ENCODE data around the gene LY6G6F. TPM values are rescaled to one million over a fixed set of nuclear protein-coding genes. Genes with fewer than 3 reads are reported as not detected.

LY6G6F gene
- not detected in 2 replicates for total RNA-seq

GRCh38 chr6:31706599-31706998, at the start of gene LY6G6F:
Gene LY6G6F (plus strand): TSS chr6:31706866. CDS start chr6:31706907, 41 bp downstream.

GRCh38 chr6:31660381-31661261, 46.0 kb upstream of the LY6G6F start, which contains the start of gene C6orf47:
Gene C6orf47 (minus strand): TSS chr6:31660778. CDS start chr6:31659947, 831 bp downstream.

GRCh38 chr6:31664790-31665500, 41.7 kb upstream of the LY6G6F start, which contains the start of gene GPANK1:
Gene GPANK1 (minus strand): TSS chr6:31664997. CDS start chr6:31664478, 519 bp downstream.

DNA sequence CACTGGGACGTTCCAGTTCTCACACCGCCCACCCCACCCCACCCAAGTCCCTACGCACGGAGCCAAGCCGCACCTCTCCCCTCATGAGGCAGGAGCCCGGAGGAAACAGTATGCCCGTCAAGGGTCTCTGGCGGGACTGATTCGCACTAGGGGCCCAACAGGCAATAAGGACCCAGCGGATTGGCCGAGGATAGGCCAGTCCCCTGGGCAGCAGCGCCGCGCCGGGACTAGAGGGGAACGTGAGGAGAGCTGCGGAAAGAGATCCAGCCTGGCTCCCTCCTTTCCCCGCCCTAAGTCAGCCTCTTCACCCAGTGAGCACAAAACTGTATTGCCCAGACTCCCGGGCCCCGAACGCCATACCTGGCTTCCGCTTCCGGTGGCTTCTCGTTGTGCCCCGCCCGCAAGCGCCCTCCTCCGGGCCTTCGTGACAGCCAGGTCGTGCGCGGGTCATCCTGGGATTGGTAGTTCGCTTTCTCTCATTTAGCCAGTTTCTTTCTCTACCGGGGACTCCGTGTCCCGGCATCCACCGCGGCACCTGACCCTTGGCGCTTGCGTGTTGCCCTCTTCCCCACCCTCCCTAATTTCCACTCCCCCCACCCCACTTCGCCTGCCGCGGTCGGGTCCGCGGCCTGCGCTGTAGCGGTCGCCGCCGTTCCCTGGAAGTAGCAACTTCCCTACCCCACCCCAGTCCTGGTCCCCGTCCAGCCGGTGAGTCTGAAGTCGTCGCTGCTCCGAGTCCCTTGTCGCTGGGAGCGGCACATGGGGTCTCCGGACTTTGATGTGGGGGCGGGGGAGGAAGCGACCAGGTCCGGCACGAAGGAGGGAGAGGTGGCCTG, 40.9 kb upstream of the LY6G6F start, which contains the start of gene CSNK2B:
CSNK2B (plus strand) TSS at position 580 of the 836 bp plus-strand sequence. CDS start 752 bp downstream, outside the sequence.

GRCh38 chr6:31669676-31670075, 37.0 kb upstream of the LY6G6F start, which contains the start of gene LY6G5B:
Gene LY6G5B (plus strand): TSS chr6:31669976. CDS start chr6:31670951, 975 bp downstream.

GRCh38 chr6:31680226-31681134, 26.2 kb upstream of the LY6G6F start, which contains the start of gene LY6G5C:
Gene LY6G5C (minus strand): TSS chr6:31681067. CDS start chr6:31680373, 694 bp downstream.

DNA sequence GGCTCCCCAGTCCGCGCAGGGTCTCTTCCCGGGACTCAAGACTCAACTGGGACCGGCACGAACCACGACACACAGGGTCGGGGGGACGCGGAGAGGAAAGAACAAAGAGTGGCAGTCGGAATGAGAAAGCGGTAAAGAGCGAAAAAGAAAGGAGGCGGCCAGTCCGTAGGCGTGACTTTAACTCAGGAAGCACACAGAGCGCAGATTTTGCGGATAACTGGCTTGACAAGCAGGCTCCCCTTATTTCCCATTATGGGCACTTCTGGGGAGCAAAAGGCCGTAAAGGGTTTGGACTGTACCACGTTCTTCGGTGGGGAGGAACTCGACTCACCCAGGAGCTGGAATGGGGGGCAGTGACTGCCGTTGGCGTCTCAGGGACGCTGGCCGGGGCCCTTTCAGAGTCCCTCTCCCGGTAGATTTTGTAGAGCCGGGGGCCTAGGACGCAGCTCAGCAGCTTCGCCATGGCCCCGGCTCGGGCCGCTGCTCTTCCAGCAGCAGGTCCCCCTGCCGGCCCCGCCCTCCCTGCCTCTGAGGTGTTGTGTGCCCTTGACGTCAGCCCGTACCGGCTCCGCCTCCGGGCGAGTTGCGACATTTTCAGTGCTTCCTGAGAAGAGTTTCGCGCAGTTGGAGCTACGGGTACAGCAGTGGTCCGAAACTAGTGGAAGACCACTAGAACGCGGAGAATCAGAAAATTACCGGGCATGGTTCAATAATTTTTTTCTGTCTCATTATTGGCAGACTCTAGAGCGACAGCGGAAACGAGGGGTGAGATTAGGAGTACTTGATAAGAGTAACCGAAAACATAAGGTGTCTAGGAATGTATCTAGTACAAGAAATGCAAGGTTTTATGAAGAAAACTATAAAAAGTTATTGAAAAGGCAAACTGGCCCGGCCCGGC, 3.6 kb upstream of the LY6G6F start, which contains the start of gene ABHD16A:
ABHD16A (minus strand) TSS at position 506 of the 898 bp plus-strand sequence; CDS start at position 463, 43 bp downstream.

DNA sequence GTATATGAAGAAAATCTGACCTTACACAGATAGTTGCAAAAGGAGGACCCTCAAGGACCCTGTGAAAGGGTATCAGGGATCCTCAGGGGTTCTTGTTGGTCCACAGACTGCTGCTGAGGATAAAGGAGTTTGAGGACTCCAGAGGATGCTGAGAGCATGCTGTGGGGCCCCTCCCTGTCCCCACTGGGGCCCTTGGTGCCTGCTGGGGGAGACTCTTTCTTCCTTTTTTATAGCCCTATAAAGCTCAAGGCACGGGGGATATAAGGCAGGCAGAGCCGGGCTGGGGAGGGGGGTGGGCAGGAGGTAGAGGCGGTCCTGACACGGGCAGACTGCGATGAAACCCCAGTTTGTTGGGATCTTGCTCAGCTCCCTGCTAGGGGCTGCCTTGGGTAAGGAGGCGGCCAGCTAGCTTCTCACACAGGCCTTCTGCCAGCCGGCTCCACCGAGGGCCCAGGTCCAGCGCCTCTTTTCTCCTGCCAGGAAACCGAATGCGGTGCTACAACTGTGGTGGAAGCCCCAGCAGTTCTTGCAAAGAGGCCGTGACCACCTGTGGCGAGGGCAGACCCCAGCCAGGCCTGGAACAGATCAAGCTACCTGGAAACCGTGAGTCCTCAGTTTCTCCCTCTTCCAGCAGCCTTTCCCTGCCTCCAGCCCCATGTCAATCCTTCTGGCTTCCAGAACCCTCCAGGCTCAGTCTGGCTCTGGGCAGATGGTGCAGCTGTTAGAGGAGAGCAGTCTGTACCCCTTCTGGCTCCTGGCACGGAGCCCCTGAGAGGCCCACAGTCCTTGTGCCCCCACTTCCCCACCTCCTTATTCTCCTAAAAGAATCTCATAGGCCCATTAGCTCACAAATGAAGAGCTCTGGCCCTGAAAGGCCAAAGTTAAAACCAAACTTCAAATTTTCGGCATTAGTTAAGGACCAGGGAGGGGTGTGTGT, 8.6 kb downstream of the LY6G6F start, which contains the start of gene LY6G6D:
LY6G6D (plus strand) TSS at position 327 of the 937 bp plus-strand sequence; CDS start at position 335, 8 bp downstream.

DNA sequence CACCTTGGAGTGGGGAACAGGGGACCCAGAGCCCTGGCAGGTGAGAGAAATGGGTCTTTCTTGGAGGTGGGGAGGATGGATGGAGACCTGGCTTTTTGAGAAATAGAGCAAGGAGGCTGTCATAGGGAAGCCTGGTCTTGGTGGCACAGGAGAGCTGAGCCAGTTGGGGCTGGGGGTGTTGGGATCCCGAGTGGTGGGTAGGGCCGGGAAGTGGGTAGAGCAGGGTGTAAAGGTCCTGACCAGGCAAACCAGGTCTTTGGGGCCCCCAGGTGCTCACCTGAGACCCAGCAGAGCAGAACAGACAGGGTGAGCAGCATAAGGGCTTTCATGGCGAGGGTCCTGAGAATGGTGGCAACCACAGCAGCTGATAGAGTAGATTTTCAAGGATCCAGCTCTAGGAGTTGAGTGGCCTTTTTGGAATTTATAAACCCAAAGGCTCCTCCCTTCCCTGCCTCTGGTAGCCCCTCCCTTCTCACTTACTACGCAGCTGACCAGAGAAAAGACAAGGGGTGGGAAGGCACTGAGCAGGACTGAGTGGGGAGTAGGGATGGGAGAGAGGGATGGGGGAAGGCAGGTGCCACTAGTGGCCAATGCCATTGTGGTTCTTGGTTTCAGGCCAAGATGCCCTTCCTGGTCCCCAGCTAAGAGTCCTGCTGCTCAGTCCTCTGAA, 14.8 kb downstream of the LY6G6F start, which contains the start of gene LY6G6C:
LY6G6C (minus strand) TSS at position 396 of the 670 bp plus-strand sequence; CDS start at position 329, 67 bp downstream.

DNA sequence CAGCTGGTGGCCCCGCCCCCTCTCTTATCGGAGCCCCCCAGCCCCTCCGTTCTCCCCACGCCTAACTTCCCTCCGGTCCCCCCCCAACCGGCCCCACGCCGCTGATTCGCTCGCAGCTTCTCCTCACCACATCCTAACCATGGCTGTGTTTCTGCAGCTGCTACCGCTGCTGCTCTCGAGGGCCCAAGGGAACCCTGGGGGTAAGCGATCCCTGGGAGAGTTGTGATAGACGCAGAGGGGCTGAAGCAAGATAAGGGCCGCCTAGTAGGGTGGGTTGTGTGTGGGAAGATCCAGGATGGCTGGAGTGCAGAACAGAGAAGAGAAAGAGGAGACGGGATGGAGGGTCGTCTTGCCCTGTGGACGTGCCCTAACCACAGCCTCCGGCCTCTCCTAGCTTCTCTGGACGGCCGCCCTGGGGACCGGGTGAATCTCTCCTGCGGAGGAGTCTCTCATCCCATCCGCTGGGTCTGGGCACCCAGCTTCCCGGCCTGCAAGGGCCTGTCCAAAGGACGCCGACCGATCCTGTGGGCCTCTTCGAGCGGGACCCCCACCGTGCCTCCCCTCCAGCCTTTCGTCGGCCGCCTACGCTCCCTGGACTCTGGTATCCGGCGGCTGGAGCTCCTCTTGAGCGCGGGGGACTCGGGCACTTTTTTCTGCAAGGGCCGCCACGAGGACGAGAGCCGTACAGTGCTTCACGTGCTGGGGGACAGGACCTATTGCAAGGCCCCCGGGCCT, 16.7 kb downstream of the LY6G6F start, which contains the start of gene MPIG6B:
MPIG6B (plus strand) TSS at position 129 of the 735 bp plus-strand sequence; CDS start at position 140, 11 bp downstream.

DNA sequence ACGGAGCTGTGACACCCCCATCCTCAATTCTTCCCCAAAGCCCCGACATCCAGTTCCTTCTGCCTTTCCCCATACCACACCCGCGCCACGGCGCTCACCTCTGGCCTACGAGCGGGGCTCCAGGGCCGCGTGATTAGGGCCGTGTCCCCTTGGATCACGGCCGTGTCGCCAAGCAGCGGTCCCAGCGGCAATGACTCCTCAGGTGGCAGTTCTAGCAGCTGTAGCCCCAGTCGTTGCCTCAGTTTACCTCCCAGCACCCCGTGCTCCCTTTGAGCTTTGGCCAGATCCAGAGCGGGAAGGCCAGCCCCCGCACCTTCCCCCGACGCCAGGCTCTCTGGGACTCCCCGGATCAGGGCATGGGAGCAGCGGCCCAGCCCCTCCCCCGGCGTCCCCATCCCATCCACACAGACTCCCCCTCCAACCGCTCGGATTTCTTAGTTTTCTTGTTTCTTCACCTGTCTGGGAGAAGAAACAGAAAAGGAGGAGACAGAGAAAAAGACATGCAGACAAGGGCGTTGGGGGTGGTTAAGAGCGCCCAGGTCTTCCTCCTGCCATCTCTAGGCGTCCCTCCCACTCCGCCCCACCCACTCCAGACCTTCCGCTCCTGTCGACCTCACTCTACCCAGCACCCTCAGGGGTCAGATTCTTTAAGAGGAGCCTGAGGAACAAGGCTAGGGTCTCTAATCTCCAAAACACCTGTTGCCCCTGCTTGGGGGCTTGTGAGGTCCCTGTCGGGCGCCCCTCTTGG, 22.3 kb downstream of the LY6G6F start, which contains the start of gene DDAH2:
DDAH2 (minus strand) TSS at position 533 of the 748 bp plus-strand sequence; CDS start at position 395, 138 bp downstream.

DNA sequence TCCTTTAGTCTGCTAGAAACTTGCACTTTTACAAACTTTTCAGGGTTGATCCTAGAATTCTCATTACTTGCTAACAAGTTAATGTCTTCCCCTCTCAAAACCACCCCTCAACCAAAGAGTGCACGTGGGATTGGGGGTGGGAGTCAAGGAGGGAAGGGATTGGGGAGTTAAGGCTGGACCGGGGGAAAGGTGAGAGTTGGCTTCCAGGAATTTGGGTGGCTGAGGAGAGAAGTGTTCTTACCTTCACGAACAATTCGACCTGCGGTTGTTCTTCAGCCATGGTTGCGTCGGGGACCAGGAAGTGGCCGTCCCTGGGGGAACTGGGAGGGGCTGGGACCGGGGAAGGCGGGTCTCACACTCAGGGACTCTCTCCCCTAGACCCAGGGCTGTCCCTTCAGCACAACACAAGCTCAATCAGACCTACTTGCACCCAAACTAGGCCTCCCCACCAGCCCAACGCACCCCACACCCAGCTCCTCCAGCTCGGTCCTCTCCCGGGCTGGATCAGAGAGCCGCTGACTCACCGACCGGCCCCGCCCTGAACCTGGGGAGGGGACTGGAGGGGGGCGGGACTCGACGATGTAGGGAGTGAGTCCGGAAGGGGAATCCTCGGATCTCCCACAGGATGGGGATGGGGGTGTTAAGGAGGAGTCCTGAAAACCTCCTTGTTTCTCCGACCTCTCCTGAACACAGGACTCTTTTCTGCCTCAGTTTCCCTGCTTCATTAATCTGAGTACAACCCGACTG, 29.5 kb downstream of the LY6G6F start, which contains the start of gene CLIC1:
CLIC1 (minus strand) TSS at position 510 of the 747 bp plus-strand sequence; CDS start at position 280, 230 bp downstream.

GRCh38 chr6:31739639-31740396, 33.2 kb downstream of the LY6G6F start, which contains the start of gene MSH5:
Gene MSH5 (plus strand): TSS chr6:31740005. CDS start chr6:31740467, 462 bp downstream.

